ENCODE results near the gene CASTOR1. TPM values are rescaled to one million over a fixed set of nuclear protein-coding genes. Genes with fewer than 3 reads are reported as not detected.
A peak's percentile ranks its signal among the peaks of the same experiment; 100 is the strongest.

Gene CASTOR1
- total RNA-seq, 1 donor, result 4.9 TPM

GRCh38 chr22:30241576-30242371 is 47.5 kb downstream of the CASTOR1 start:
- DNase-seq (ENCODE audit: low read depth), result peak; percentile 51
- TF ChIP-seq, protein P1, sequence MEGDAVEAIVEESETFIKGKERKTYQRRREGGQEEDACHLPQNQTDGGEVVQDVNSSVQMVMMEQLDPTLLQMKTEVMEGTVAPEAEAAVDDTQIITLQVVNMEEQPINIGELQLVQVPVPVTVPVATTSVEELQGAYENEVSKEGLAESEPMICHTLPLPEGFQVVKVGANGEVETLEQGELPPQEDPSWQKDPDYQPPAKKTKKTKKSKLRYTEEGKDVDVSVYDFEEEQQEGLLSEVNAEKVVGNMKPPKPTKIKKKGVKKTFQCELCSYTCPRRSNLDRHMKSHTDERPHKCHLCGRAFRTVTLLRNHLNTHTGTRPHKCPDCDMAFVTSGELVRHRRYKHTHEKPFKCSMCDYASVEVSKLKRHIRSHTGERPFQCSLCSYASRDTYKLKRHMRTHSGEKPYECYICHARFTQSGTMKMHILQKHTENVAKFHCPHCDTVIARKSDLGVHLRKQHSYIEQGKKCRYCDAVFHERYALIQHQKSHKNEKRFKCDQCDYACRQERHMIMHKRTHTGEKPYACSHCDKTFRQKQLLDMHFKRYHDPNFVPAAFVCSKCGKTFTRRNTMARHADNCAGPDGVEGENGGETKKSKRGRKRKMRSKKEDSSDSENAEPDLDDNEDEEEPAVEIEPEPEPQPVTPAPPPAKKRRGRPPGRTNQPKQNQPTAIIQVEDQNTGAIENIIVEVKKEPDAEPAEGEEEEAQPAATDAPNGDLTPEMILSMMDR (IDR thresholded peaks at IDR 0.05; ENCODE audit: insufficient read depth, low read length), result no peak
- H3K4me3 ChIP-seq (ENCODE audit: low read depth, low read length), result no peak overlapping the region

- DNase-seq (ENCODE audit: low read depth), result no peak
- H3K4me3 ChIP-seq (ENCODE audit: low read depth, low read length), result no peak overlapping the region
- TF ChIP-seq, protein P1 (IDR thresholded peaks at IDR 0.05; ENCODE audit: insufficient read depth, low read length), result no peak
These were observed 48.5 kb downstream of the CASTOR1 start for GRCh38 chr22:30240541-30241417.

- TF ChIP-seq, protein P1 (IDR thresholded peaks at IDR 0.05; ENCODE audit: insufficient read depth, low read length), result no peak
- DNase-seq (ENCODE audit: low read depth), result no peak
- no peak overlapping the region for H3K4me3 ChIP-seq (ENCODE audit: low read depth, low read length)
These were observed 49.6 kb downstream of the CASTOR1 start for GRCh38 chr22:30239488-30240405.

DNA sequence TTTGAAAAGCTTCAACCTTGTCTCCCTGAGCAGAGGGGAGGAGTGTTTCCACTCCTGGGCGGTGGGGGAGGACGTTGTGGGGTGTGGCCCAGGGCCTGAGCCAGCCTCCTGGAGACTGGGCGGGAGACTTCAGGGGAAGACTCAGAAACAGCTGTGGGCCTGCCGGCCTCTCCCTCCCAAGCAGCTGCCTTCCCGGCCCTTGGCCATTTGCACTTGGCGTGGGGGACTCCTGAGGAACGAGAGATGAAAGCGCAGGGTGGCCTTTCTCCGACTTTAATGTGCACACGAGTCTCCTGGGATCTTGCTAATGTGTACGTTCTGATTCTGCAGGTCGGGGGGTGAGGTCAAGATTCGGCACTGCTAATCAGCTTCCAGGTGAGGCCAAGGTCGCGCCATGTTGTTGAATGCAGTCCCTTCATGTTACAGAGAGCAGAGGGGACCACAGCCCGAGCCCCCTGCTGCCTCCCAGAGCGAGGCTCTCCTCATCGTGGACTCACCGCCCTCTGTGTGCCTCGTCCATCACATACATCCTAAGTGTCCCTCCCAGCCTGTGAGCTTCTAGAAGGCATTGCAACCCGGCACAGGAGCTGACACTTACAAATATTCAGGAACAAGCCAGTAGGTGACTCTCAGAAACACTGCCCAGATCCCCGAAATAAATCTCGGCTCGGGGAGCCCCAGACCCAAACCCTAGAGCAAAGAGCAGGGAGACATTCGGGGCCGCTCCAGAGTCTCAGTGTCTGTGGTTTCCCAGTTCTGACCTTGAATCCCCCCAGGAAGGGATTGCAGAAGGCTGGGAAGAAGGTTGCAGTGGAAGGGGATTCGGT is 50.4 kb downstream of the CASTOR1 start:
- no peak overlapping the region for H3K4me3 ChIP-seq (ENCODE audit: low read depth, low read length)
- DNase-seq (ENCODE audit: low read depth), result peak; percentile 69
- TF ChIP-seq, protein P1 (IDR thresholded peaks at IDR 0.05; ENCODE audit: insufficient read depth, low read length), result no peak

- TF ChIP-seq, protein P1 (IDR thresholded peaks at IDR 0.05; ENCODE audit: insufficient read depth, low read length), result no peak
- no peak overlapping the region for H3K4me3 ChIP-seq (ENCODE audit: low read depth, low read length)
- no peak for DNase-seq (ENCODE audit: low read depth)
These were observed 51.2 kb downstream of the CASTOR1 start for GRCh38 chr22:30238136-30238535.
